Thyroid gland (tissue), 4 donors: Measurements from ENCODE around the gene SEC23IP.
"Not testable (repeated sequence)": the region's sequence is repeated elsewhere in the genome, so short reads cannot be mapped to it uniquely, and the experiment has no call there.

Experiments
- POLR2A ChIP-seq, 2 donors: fragments of 450-650 bp; IDR thresholded peaks; one replicate each; pipeline ENCODE4 v1.6.1; 2017; ENCODE audit warnings: antibody characterized with exemption in 2 of 2, mild to moderate bottlenecking in 2 of 2, moderate library complexity in 1 of 2
- TF ChIP-seq, protein P1 (sequence below), 6 experiments: fragments of 200-600 bp in 3 of 6; fragments of 450-650 bp in 3 of 6; sonication (generic) in 3 of 6; IDR thresholded peaks; one replicate each; pipeline ENCODE4 v1.5.1; 2016 to 2019; ENCODE audit warnings: antibody characterized with exemption in 6 of 6, mild to moderate bottlenecking in 2 of 6, inconsistent platforms in 1 of 6, moderate library complexity in 1 of 6

DNA sequence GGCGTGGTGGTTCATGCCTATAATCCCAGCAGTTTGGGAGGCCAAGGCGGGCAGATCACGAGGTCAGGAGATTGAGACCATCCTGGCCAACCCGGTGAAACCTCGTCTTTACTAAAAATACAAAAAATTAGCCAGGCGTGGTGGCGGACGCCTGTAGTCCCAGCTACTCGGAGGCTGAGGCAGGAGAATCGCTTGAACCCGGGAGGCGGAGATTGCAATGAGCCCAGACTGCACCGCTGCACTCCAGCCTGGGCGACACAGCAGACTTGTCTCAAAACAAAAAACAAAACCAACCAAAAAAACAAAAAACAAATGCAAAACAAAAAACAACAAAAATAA lies 712 bp upstream of the SEC23IP start:
- TF ChIP-seq POLR2A (IDR thresholded peaks at IDR 0.05): not testable (repeated sequence)
- TF ChIP-seq, protein P1, sequence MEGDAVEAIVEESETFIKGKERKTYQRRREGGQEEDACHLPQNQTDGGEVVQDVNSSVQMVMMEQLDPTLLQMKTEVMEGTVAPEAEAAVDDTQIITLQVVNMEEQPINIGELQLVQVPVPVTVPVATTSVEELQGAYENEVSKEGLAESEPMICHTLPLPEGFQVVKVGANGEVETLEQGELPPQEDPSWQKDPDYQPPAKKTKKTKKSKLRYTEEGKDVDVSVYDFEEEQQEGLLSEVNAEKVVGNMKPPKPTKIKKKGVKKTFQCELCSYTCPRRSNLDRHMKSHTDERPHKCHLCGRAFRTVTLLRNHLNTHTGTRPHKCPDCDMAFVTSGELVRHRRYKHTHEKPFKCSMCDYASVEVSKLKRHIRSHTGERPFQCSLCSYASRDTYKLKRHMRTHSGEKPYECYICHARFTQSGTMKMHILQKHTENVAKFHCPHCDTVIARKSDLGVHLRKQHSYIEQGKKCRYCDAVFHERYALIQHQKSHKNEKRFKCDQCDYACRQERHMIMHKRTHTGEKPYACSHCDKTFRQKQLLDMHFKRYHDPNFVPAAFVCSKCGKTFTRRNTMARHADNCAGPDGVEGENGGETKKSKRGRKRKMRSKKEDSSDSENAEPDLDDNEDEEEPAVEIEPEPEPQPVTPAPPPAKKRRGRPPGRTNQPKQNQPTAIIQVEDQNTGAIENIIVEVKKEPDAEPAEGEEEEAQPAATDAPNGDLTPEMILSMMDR (IDR thresholded peaks at IDR 0.05): not testable (repeated sequence)
